Activated CD4-positive, CD25-positive, alpha-beta regulatory T cell treated with anti-CD3 and anti-CD28 coated beads, Interleukin-2, amount 50 U/mL, for 72 hours (primary cell): ENCODE results near the gene MC4R.

Source experiments
- DNase-seq: peaks from one replicate; pipeline ENCODE4 v3.0.0; 2021

The MC4R gene

GRCh38 chr18:60322591-60322990 is 50.0 kb downstream of the MC4R start:
- DNase-seq = no peak
